Mucosa of stomach (tissue), 1 donor: ENCODE results near the gene ZNF175.

Experiments used
- H3K27me3 ChIP-seq: one replicate; pipeline ENCODE4 v1.7.0; 2013; ENCODE audit warnings: mild to moderate bottlenecking, low read length; ENCODE audit not compliant: control insufficient read depth, insufficient read depth
- H3K36me3 ChIP-seq: one replicate; pipeline ENCODE4 v1.7.0; 2013; ENCODE audit warnings: low read length; ENCODE audit not compliant: control insufficient read depth, insufficient read depth
- H3K4me1 ChIP-seq: one replicate; pipeline ENCODE4 v1.7.0; 2013; ENCODE audit warnings: mild to moderate bottlenecking, low read length; ENCODE audit not compliant: control insufficient read depth, insufficient read depth
- H3K4me3 ChIP-seq: one replicate; pipeline ENCODE4 v1.7.0; 2013; ENCODE audit warnings: low read length
- H3K9ac ChIP-seq: one replicate; pipeline ENCODE4 v1.7.0; 2013; ENCODE audit warnings: mild to moderate bottlenecking, low read length, moderate library complexity
- H3K9me3 ChIP-seq: one replicate; pipeline ENCODE4 v1.7.0; 2013; ENCODE audit warnings: mild to moderate bottlenecking, low read length, moderate library complexity; ENCODE audit not compliant: control insufficient read depth
- donor health status: Pancreatic carcinoma.

Gene ZNF175

GRCh38 chr19:51552996-51553725 is 17.9 kb upstream of the ZNF175 start:
- no peaks in the 10 kb centered on the region for H3K9me3 ChIP-seq
- no peak overlapping the region for H3K9ac ChIP-seq
- no peaks in the 10 kb centered on the region for H3K36me3 ChIP-seq
- no peak overlapping the region for H3K4me3 ChIP-seq
- peaks cover 15% of the 10 kb centered on the region for H3K4me1 ChIP-seq
- no peaks in the 10 kb centered on the region for H3K27me3 ChIP-seq

GRCh38 chr19:51559240-51559639 is 11.8 kb upstream of the ZNF175 start:
- Histone ChIP-seq H3K4me1 (no peaks in the 10 kb centered on the region), H3K4me3 (no peak overlapping the region), H3K9ac (no peak overlapping the region), H3K36me3 (no peaks in the 10 kb centered on the region), H3K9me3 (no peaks in the 10 kb centered on the region), H3K27me3 (peaks cover 5% of the 10 kb centered on the region)

GRCh38 chr19:51560339-51560738 is 10.7 kb upstream of the ZNF175 start:
- no peaks in the 10 kb centered on the region for H3K4me1 ChIP-seq
- no peaks in the 10 kb centered on the region for H3K9me3 ChIP-seq
- no peak overlapping the region for H3K4me3 ChIP-seq
- peaks cover 8% of the 10 kb centered on the region for H3K27me3 ChIP-seq
- no peak overlapping the region for H3K9ac ChIP-seq
- H3K36me3 ChIP-seq, result no peaks in the 10 kb centered on the region

GRCh38 chr19:51564791-51565190 is 6.3 kb upstream of the ZNF175 start:
- H3K27me3 ChIP-seq, result peaks cover 12% of the 10 kb centered on the region
- H3K4me1 ChIP-seq, result no peaks in the 10 kb centered on the region

GRCh38 chr19:51565583-51565982 is 5.5 kb upstream of the ZNF175 start:
- H3K9me3 ChIP-seq, result no peaks in the 10 kb centered on the region
- H3K36me3 ChIP-seq, result no peaks in the 10 kb centered on the region
- H3K4me3 ChIP-seq, result no peak overlapping the region
- H3K4me1 ChIP-seq, result no peaks in the 10 kb centered on the region
- no peak overlapping the region for H3K9ac ChIP-seq
- H3K27me3 ChIP-seq, result peaks cover 12% of the 10 kb centered on the region

More at GRCh38 chr19:51564791-51565190, 6.3 kb upstream of the ZNF175 start:
- H3K36me3 ChIP-seq, result no peaks in the 10 kb centered on the region
- H3K9me3 ChIP-seq, result no peaks in the 10 kb centered on the region
- H3K4me3 ChIP-seq, result no peak overlapping the region
- no peak overlapping the region for H3K9ac ChIP-seq

GRCh38 chr19:51566489-51567100 is 4.5 kb upstream of the ZNF175 start:
- H3K9ac ChIP-seq, result no peak overlapping the region
- H3K36me3 ChIP-seq, result no peaks in the 10 kb centered on the region
- peaks cover 12% of the 10 kb centered on the region for H3K27me3 ChIP-seq
- no peak overlapping the region for H3K4me3 ChIP-seq
- no peaks in the 10 kb centered on the region for H3K9me3 ChIP-seq
- H3K4me1 ChIP-seq, result no peaks in the 10 kb centered on the region

- Histone ChIP-seq H3K4me1 (peaks cover 6% of the 10 kb centered on the region), H3K9me3 (no peaks in the 10 kb centered on the region), H3K36me3 (no peaks in the 10 kb centered on the region), H3K4me3 (no peak overlapping the region), H3K27me3 (peaks cover 12% of the 10 kb centered on the region), H3K9ac (no peak overlapping the region)
These were observed 3.5 kb upstream of the ZNF175 start for GRCh38 chr19:51567583-51567982.

- Histone ChIP-seq H3K4me3 (no peak overlapping the region), H3K36me3 (no peaks in the 10 kb centered on the region), H3K9me3 (no peaks in the 10 kb centered on the region), H3K9ac (no peak overlapping the region), H3K27me3 (peaks cover 12% of the 10 kb centered on the region), H3K4me1 (peaks cover 6% of the 10 kb centered on the region)
These were observed 2.6 kb upstream of the ZNF175 start for GRCh38 chr19:51568456-51568855.

GRCh38 chr19:51571599-51571998 is 516 bp downstream of the ZNF175 start:
- Histone ChIP-seq H3K9me3 (no peaks in the 10 kb centered on the region), H3K27me3 (no peaks in the 10 kb centered on the region), H3K4me1 (peaks cover 6% of the 10 kb centered on the region), H3K9ac (peak overlapping the region; percentile 74), H3K36me3 (no peaks in the 10 kb centered on the region), H3K4me3 (peak overlapping the region; percentile 62)

- Histone ChIP-seq H3K27me3 (no peaks in the 10 kb centered on the region), H3K4me3 (no peak overlapping the region), H3K9me3 (no peaks in the 10 kb centered on the region), H3K36me3 (no peaks in the 10 kb centered on the region), H3K9ac (no peak overlapping the region), H3K4me1 (peaks cover 6% of the 10 kb centered on the region)
These were observed 1.3 kb downstream of the ZNF175 start for GRCh38 chr19:51572410-51572809.

GRCh38 chr19:51572908-51573307 is 1.8 kb downstream of the ZNF175 start:
- Histone ChIP-seq H3K27me3 (no peaks in the 10 kb centered on the region), H3K9ac (no peak overlapping the region), H3K4me3 (no peak overlapping the region), H3K4me1 (peaks cover 6% of the 10 kb centered on the region), H3K9me3 (no peaks in the 10 kb centered on the region), H3K36me3 (no peaks in the 10 kb centered on the region)

GRCh38 chr19:51573331-51573730 is 2.2 kb downstream of the ZNF175 start:
- Histone ChIP-seq H3K9me3 (no peaks in the 10 kb centered on the region), H3K36me3 (no peaks in the 10 kb centered on the region), H3K27me3 (no peaks in the 10 kb centered on the region), H3K9ac (no peak overlapping the region), H3K4me3 (no peak overlapping the region), H3K4me1 (peaks cover 6% of the 10 kb centered on the region)
